B cell (primary cell): ENCODE results near the gene RPL19. TPM values are rescaled to one million over a fixed set of nuclear protein-coding genes. Genes with fewer than 3 reads are reported as not detected.

ENCODE experiments used
- ATAC-seq: fragments of 200-7000 bp; cut with Tn5 transposase; one replicate; pipeline ENCODE4 v1.10.0; 2021; ENCODE audit warnings: low read depth, mild to moderate bottlenecking, moderate number of reproducible peaks, moderate library complexity
- CTCF ChIA-PET: fragments of 350-600 bp; sonication (Branson Sonifier 250); formaldehyde crosslinking; loops from one replicate; lab custom pipeline; 2021; ENCODE audit warnings: antibody characterized with exemption, inconsistent platforms; lab: Charles Lee
- POLR2A ChIA-PET: fragments of 350-600 bp; sonication (Branson Sonifier 250); formaldehyde crosslinking; loops from one replicate; lab custom pipeline; 2021; ENCODE audit warnings: antibody characterized with exemption; lab: Charles Lee
- DNase-seq: peaks from one replicate; pipeline ENCODE4 v3.0.0; 2013
- H2AFZ ChIP-seq: 2 replicates; pipeline ENCODE4 v1.6.1; 2012; ENCODE audit warnings: mild to moderate bottlenecking, low read depth, low read length; ENCODE audit not compliant: insufficient read depth, poor library complexity, severe bottlenecking
- H3K27ac ChIP-seq, 2 donors: 1 replicate in 1 of 2; 2 replicates in 1 of 2; pipeline ENCODE4 v1.5.1; 2012 to 2013; ENCODE audit warnings: low read length in 2 of 2, mild to moderate bottlenecking in 2 of 2, moderate library complexity in 1 of 2
- H3K27me3 ChIP-seq, 4 experiments: fragments of 200-600 bp in 1 of 4; sonication (generic) in 1 of 4; replicated peaks in 1 of 4; 1 replicate in 2 of 4; 2 replicates in 2 of 4; pipeline versions ENCODE4 v1.6.1 to v1.7.0; 2013 to 2016; ENCODE audit warnings: low read length in 3 of 4, mild to moderate bottlenecking in 2 of 4, mixed read lengths in 1 of 4, moderate library complexity in 1 of 4; ENCODE audit not compliant: insufficient read depth in 4 of 4, control insufficient read depth in 3 of 4; ENCODE audit errors: control extremely low read depth in 1 of 4
- H3K36me3 ChIP-seq, 2 experiments: replicated peaks in 1 of 2; 1 replicate in 1 of 2; 2 replicates in 1 of 2; pipeline versions ENCODE4 v1.6.1 to v1.7.1; 2013; ENCODE audit warnings: low read length in 1 of 2; ENCODE audit not compliant: insufficient read depth in 2 of 2, control insufficient read depth in 1 of 2; ENCODE audit errors: control extremely low read depth in 1 of 2, extremely low read depth in 1 of 2
- H3K4me1 ChIP-seq, 2 donors: fragments of 200-600 bp in 1 of 2; sonication (generic) in 1 of 2; 1 replicate in 1 of 2; 2 replicates in 1 of 2; pipeline versions ENCODE4 v1.5.1 to v1.6.1; 2013 to 2017; ENCODE audit warnings: low read length in 2 of 2; ENCODE audit not compliant: control insufficient read depth in 2 of 2, insufficient read depth in 2 of 2
- H3K4me2 ChIP-seq: replicated peaks from 2 replicates; pipeline ENCODE3; 2012; ENCODE audit warnings: mild to moderate bottlenecking, low read depth, low read length; ENCODE audit not compliant: poor library complexity, severe bottlenecking
- H3K4me3 ChIP-seq, 5 experiments: fragments of 200-600 bp in 1 of 5; sonication (generic) in 1 of 5; 1 replicate in 3 of 5; 2 replicates in 2 of 5; pipeline versions ENCODE4 v1.5.1 to v1.7.0; 2011 to 2016; ENCODE audit warnings: low read length in 4 of 5, mild to moderate bottlenecking in 4 of 5, low read depth in 2 of 5, control low read depth in 1 of 5, moderate library complexity in 1 of 5; ENCODE audit not compliant: insufficient read depth in 1 of 5; ENCODE audit errors: control extremely low read depth in 1 of 5, extremely low read depth in 1 of 5
- H3K79me2 ChIP-seq: fragments of 200-600 bp; sonication (generic); one replicate; pipeline ENCODE4 v1.6.0; 2016; ENCODE audit warnings: low read length; ENCODE audit not compliant: control insufficient read depth, insufficient read depth
- H3K9ac ChIP-seq: fragments of 200-600 bp; sonication (generic); 2 replicates; pipeline ENCODE4 v1.6.1; 2017; ENCODE audit warnings: mild to moderate bottlenecking, low read length, moderate library complexity
- H3K9me3 ChIP-seq, 3 donors: one replicate each; pipeline versions ENCODE4 v1.6.1 to v1.7.1; 2013; ENCODE audit warnings: low read length in 2 of 3; ENCODE audit not compliant: control insufficient read depth in 2 of 3, insufficient read depth in 1 of 3; ENCODE audit errors: control extremely low read depth in 1 of 3
- H4K20me1 ChIP-seq: 2 replicates; pipeline ENCODE4 v1.6.0; 2012; ENCODE audit warnings: mild to moderate bottlenecking, low read length; ENCODE audit not compliant: insufficient read depth, control insufficient read depth, poor library complexity, severe bottlenecking
- H3K27ac Mint-ChIP-seq: one replicate; pipeline ENCODE4 v1.8.0; 2021; ENCODE audit warnings: mixed read lengths
- H3K27me3 Mint-ChIP-seq: one replicate; pipeline ENCODE4 v1.8.0; 2021; ENCODE audit warnings: mixed read lengths
- H3K4me1 Mint-ChIP-seq: one replicate; pipeline ENCODE4 v1.8.0; 2021; ENCODE audit warnings: mixed read lengths
- H3K4me3 Mint-ChIP-seq: one replicate; pipeline ENCODE4 v1.8.0; 2021; ENCODE audit warnings: mixed read lengths
- H3K9me3 Mint-ChIP-seq: one replicate; pipeline ENCODE4 v1.8.0; 2022; ENCODE audit warnings: mixed read lengths; ENCODE audit not compliant: insufficient read depth
- CTCF ChIP-seq: fragments of 200-600 bp; IDR thresholded peaks from one replicate; pipeline ENCODE4 v1.8.0; 2022; ENCODE audit warnings: antibody characterized with exemption, mild to moderate bottlenecking
- EZH2 ChIP-seq: IDR thresholded peaks from 2 replicates; pipeline ENCODE4 v1.6.1; 2012; ENCODE audit warnings: borderline replicate concordance, low read depth, mild to moderate bottlenecking, moderate library complexity, low read length; ENCODE audit not compliant: insufficient read depth, poor library complexity, severe bottlenecking
- WGBS: methylation state at CpG from one replicate; pipeline ENCODE4 v1.1.5; 2013; ENCODE audit warnings: missing lambda C conversion rate; ENCODE audit not compliant: insufficient coverage; 5-methylcytosine and 5-hydroxymethylcytosine counted together
- intact Hi-C: fragments of 100-400 bp; cut with micrococcal nuclease; formaldehyde crosslinking; loops from one replicate; pipeline ENCODE4 v1.10.0; 2022
- polyA plus RNA-seq: library from polyadenylated mRNA; depleted of rRNA; stranded (reverse); fragments of >200 nt; gene quantifications from 2 replicates; pipeline ENCODE4 v1.2.3, GENCODE V29; 2012
- total RNA-seq, 2 donors: library from RNA; stranded (reverse); fragments of 120-200 nt in 1 of 2; gene quantifications; 1 replicate in 1 of 2; 2 replicates in 1 of 2; pipeline versions ENCODE4 v1.2.3 to v1.2.4, GENCODE V29; 2013 to 2022

RPL19 gene
- total and polyA plus RNA-seq, 2 donors (not counting 1 experiment from before 2014, with no cell fraction given), result 3,041 to 3,233 TPM

DNA sequence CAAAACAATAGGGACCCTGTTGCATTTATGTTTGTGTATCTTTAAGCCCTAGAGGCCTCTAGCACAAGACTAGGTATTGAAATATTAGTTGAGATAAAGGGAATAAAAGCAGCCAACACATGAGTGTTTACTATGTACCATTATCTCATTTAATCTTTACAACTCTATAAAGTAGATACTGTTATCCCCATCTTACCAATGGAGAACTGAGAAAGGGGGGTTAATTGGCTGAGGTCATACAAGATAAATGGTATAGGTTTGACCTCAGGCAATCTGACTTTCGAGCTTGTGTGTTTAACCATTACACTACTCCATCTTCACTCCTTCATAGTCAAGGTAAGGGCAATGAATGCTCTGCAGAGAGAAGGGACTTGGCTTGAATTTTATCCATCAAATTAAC lies 51.9 kb downstream of the RPL19 start:
- H2AFZ ChIP-seq, result no peak overlapping the region
- no peaks in the 10 kb centered on the region for H3K27me3 ChIP-seq
- no peaks in the 10 kb centered on the region for H3K4me1 ChIP-seq
- WGBS, result no CpG with 5 or more reads among the region's 1 CpG
- intact Hi-C loops, result no loop called here
- no peak for TF ChIP-seq EZH2
- TF ChIP-seq CTCF, result no peak
- no peaks in the 10 kb centered on the region for H3K79me2 ChIP-seq
- H3K4me3 ChIP-seq, result no peak overlapping the region
- ChIA-PET CTCF (interaction anchor here (1.2 to 1.6 kb wide), 2 partner anchors 8 to 269 kb away, joined by 3 to 4 read pairs; no protein-coding TSS in a partner anchor), POLR2A (interaction anchor here (0.7 kb wide), 1 partner anchor 106 kb away, joined by 3 read pairs; no protein-coding TSS in a partner anchor)
- Mint-ChIP-seq H3K9me3 (no peaks in the 10 kb centered on the region), H3K4me3 (no peak overlapping the region), H3K27me3 (no peaks in the 10 kb centered on the region), H3K27ac (no peak overlapping the region), H3K4me1 (no peaks in the 10 kb centered on the region)
- DNase-seq, result no peak
- no peaks in the 10 kb centered on the region for H4K20me1 ChIP-seq
- ATAC-seq, result no peak
- H3K9me3 ChIP-seq, result no peaks in the 10 kb centered on the region
- no peak overlapping the region for H3K4me2 ChIP-seq
- H3K9ac ChIP-seq, result no peak overlapping the region
- no peak overlapping the region for H3K27ac ChIP-seq
- H3K36me3 ChIP-seq, result peaks cover 0 to 15% of the 10 kb centered on the region in 2 experiments

- no peak overlapping the region for H3K4me3 ChIP-seq
- H2AFZ ChIP-seq, result no peak overlapping the region
- no peak for DNase-seq
- no peaks in the 10 kb centered on the region for H3K9me3 ChIP-seq
- intact Hi-C loops, result no loop called here
- CTCF ChIA-PET, result interaction anchor here (0.6 to 1.6 kb wide), 6 partner anchors 9 to 270 kb away, joined by 3 to 6 read pairs (median 4); no protein-coding TSS in a partner anchor
- no peak for ATAC-seq
- WGBS, result 96% methylated on average over 5 of the region's 7 CpGs
- H3K79me2 ChIP-seq, result no peaks in the 10 kb centered on the region
- no peak overlapping the region for H3K27ac ChIP-seq
- no peak overlapping the region for H3K27ac Mint-ChIP-seq
- H3K9me3 Mint-ChIP-seq, result no peaks in the 10 kb centered on the region
- no peak overlapping the region for H3K4me2 ChIP-seq
- H3K4me1 Mint-ChIP-seq, result no peaks in the 10 kb centered on the region
- POLR2A ChIA-PET, result interaction anchor here (0.7 kb wide), 1 partner anchor 105 kb away, joined by 3 read pairs; no protein-coding TSS in a partner anchor
- no peak for TF ChIP-seq CTCF
- TF ChIP-seq EZH2, result no peak
- no peaks in the 10 kb centered on the region for H3K4me1 ChIP-seq
- H3K9ac ChIP-seq, result no peak overlapping the region
- no peaks in the 10 kb centered on the region for H3K27me3 ChIP-seq
- no peaks in the 10 kb centered on the region for H3K27me3 Mint-ChIP-seq
- no peak overlapping the region for H3K4me3 Mint-ChIP-seq
- peaks cover 0 to 22% of the 10 kb centered on the region in 2 experiments for H3K36me3 ChIP-seq
- H4K20me1 ChIP-seq, result no peaks in the 10 kb centered on the region
Measured at GRCh38 chr17:39252788-39253460, 52.8 kb downstream of the RPL19 start.
